IMR-90 (cell line): ENCODE results near the gene N4BP2.

Source experiments
- CEBPB ChIP-seq: IDR thresholded peaks from 2 replicates; pipeline ENCODE4 v1.6.1; 2012; ENCODE audit warnings: low read depth, low read length, improper control_type of control experiment
- CHD1 ChIP-seq: IDR thresholded peaks from 2 replicates; pipeline ENCODE4 v1.6.1; 2012; ENCODE audit warnings: low read depth, low read length, improper control_type of control experiment
- MAFK ChIP-seq: IDR thresholded peaks from 2 replicates; pipeline ENCODE4 v1.6.1; 2012; ENCODE audit warnings: low read depth, low read length, improper control_type of control experiment
- MAZ ChIP-seq: IDR thresholded peaks from 2 replicates; pipeline ENCODE4 v1.6.1; 2012; ENCODE audit warnings: low read depth, mild to moderate bottlenecking, low read length, improper control_type of control experiment, moderate library complexity, borderline replicate concordance
- MXI1 ChIP-seq: IDR thresholded peaks from 2 replicates; pipeline ENCODE4 v1.6.1; 2012; ENCODE audit warnings: low read depth, mild to moderate bottlenecking, low read length, moderate library complexity, borderline replicate concordance
- POLR2A ChIP-seq: IDR thresholded peaks from 2 replicates; pipeline ENCODE4 v1.6.1; 2012; ENCODE audit warnings: mild to moderate bottlenecking, low read depth, low read length
- RAD21 ChIP-seq: IDR thresholded peaks from 2 replicates; pipeline ENCODE4 v1.6.1; 2012; ENCODE audit warnings: low read length, improper control_type of control experiment
- RCOR1 ChIP-seq: IDR thresholded peaks from 2 replicates; pipeline ENCODE4 v1.6.1; 2012; ENCODE audit warnings: mild to moderate bottlenecking, low read length, improper control_type of control experiment; ENCODE audit not compliant: insufficient replicate concordance
- RFX5 ChIP-seq: IDR thresholded peaks from 2 replicates; pipeline ENCODE4 v1.8.0; 2012; ENCODE audit warnings: low read depth, mild to moderate bottlenecking, low read length, moderate library complexity
- SMC3 ChIP-seq: fragments of 150-350 bp; IDR thresholded peaks from 2 replicates; pipeline ENCODE4 v1.6.1; 2016; ENCODE audit warnings: low read depth, mild to moderate bottlenecking, antibody characterized with exemption, low read length, moderate library complexity
- TF ChIP-seq, protein P1 (sequence below): conservative IDR thresholded peaks from 2 replicates; pipeline ENCODE4 v1.5.1; 2012; ENCODE audit warnings: mild to moderate bottlenecking, low read depth, low read length, improper control_type of control experiment
- TF ChIP-seq, protein P2 (sequence below): fragments of 150-350 bp; IDR thresholded peaks from 2 replicates; pipeline ENCODE4 v1.6.1; 2016; ENCODE audit warnings: low read depth, mild to moderate bottlenecking, low read length, moderate library complexity, borderline replicate concordance
- TF ChIP-seq, protein P3 (sequence below): fragments of 150-350 bp; IDR thresholded peaks from 2 replicates; pipeline ENCODE4 v1.6.1; 2017; ENCODE audit warnings: mild to moderate bottlenecking, antibody characterized with exemption, low read length, low read depth

DNA sequence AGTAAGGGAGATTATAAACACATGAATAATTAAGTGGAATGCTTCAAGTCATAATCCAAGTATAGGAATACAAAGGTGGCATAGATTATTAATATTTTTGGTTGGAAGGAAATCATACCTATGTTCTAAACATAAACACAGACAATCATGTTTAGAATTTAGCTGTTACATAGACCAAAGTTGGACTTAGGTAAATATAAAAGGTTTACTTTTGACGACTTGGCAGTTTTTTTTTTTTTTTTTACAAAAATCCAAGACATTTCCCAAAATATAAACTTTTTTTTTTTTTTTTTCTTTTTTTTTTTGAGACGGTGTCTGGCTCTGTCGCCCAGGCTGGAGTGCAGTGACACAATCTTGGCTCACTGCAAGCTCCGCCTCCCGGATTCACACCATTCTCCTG is 3.5 kb upstream of the N4BP2 start:
- TF ChIP-seq, protein P1, sequence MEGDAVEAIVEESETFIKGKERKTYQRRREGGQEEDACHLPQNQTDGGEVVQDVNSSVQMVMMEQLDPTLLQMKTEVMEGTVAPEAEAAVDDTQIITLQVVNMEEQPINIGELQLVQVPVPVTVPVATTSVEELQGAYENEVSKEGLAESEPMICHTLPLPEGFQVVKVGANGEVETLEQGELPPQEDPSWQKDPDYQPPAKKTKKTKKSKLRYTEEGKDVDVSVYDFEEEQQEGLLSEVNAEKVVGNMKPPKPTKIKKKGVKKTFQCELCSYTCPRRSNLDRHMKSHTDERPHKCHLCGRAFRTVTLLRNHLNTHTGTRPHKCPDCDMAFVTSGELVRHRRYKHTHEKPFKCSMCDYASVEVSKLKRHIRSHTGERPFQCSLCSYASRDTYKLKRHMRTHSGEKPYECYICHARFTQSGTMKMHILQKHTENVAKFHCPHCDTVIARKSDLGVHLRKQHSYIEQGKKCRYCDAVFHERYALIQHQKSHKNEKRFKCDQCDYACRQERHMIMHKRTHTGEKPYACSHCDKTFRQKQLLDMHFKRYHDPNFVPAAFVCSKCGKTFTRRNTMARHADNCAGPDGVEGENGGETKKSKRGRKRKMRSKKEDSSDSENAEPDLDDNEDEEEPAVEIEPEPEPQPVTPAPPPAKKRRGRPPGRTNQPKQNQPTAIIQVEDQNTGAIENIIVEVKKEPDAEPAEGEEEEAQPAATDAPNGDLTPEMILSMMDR, result no peak
- TF ChIP-seq POLR2A, result no peak
- no peak for TF ChIP-seq RAD21
- no peak for TF ChIP-seq MXI1
- no peak for TF ChIP-seq SMC3
- TF ChIP-seq CEBPB, result no peak
- TF ChIP-seq, protein P2, sequence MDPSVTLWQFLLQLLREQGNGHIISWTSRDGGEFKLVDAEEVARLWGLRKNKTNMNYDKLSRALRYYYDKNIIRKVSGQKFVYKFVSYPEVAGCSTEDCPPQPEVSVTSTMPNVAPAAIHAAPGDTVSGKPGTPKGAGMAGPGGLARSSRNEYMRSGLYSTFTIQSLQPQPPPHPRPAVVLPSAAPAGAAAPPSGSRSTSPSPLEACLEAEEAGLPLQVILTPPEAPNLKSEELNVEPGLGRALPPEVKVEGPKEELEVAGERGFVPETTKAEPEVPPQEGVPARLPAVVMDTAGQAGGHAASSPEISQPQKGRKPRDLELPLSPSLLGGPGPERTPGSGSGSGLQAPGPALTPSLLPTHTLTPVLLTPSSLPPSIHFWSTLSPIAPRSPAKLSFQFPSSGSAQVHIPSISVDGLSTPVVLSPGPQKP, result no peak
- no peak for TF ChIP-seq MAZ
- peak; percentile 91 for TF ChIP-seq MAFK
- TF ChIP-seq RCOR1, result no peak
- TF ChIP-seq, protein P3, sequence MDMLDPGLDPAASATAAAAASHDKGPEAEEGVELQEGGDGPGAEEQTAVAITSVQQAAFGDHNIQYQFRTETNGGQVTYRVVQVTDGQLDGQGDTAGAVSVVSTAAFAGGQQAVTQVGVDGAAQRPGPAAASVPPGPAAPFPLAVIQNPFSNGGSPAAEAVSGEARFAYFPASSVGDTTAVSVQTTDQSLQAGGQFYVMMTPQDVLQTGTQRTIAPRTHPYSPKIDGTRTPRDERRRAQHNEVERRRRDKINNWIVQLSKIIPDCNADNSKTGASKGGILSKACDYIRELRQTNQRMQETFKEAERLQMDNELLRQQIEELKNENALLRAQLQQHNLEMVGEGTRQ, result no peak
- no peak for TF ChIP-seq RFX5
- TF ChIP-seq CHD1, result no peak
